ENCODE results near the gene REEP1.
A peak's percentile ranks its signal among the peaks of the same experiment; 100 is the strongest.

REEP1 gene

DNA sequence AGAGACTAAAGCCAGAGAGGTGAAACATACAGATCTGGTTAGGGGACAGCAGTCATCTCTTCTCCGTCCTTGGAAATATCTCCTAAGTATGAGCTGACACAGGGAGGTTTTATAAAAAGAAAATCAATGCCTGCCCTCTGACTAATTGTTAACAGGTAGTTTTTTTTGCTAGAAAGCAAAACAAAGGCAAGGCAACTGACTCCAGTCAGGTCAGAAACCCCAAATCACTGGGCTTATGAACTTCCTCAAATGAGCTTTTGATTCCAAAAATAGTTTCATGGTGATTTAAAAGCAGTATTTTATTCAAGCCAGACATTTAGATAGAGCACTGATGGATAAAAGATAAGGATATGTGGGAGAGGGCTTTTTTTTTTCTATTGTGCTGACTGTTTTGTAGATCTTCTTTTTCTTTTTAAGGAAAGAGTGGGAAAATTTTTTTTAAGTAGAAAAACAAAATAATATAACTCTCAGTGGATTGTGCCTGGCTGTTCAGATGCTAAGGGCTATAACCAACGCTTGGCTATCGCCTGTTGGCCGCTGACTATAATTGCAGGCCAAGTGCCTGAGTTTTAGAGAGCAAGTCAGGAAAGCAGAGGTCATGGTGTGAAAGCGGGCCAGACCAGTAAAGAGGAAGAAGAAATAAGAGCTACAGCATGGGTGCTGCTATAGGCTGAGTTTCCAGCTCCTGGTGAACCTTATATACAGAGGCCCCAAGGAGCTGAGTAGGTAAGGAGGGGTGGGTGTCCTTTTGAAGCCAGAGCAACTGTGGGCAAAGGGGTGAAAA, 93.3 kb downstream of the REEP1 start:
- H3F3A ChIP-seq (ENCODE audit: insufficient read depth, low read length) = no peaks in the 10 kb centered on the region
- no peaks in the 10 kb centered on the region for H3K4me1 ChIP-seq (ENCODE audit: insufficient read depth, low read length, severe bottlenecking)
- no peak overlapping the region for H3K4me3 ChIP-seq (ENCODE audit: low read depth, low read length, poor library complexity, severe bottlenecking)
- TF ChIP-seq, protein P1, sequence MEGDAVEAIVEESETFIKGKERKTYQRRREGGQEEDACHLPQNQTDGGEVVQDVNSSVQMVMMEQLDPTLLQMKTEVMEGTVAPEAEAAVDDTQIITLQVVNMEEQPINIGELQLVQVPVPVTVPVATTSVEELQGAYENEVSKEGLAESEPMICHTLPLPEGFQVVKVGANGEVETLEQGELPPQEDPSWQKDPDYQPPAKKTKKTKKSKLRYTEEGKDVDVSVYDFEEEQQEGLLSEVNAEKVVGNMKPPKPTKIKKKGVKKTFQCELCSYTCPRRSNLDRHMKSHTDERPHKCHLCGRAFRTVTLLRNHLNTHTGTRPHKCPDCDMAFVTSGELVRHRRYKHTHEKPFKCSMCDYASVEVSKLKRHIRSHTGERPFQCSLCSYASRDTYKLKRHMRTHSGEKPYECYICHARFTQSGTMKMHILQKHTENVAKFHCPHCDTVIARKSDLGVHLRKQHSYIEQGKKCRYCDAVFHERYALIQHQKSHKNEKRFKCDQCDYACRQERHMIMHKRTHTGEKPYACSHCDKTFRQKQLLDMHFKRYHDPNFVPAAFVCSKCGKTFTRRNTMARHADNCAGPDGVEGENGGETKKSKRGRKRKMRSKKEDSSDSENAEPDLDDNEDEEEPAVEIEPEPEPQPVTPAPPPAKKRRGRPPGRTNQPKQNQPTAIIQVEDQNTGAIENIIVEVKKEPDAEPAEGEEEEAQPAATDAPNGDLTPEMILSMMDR (IDR thresholded peaks at IDR 0.05; ENCODE audit: low read length) = peak; percentile 39
- TF ChIP-seq EZH2 (IDR thresholded peaks at IDR 0.05; ENCODE audit: borderline replicate concordance, low read length) = no peak
- no peaks in the 10 kb centered on the region for H3K79me2 ChIP-seq (ENCODE audit: insufficient read depth, low read length)
- H4K20me1 ChIP-seq (ENCODE audit: insufficient read depth, low read length) = no peaks in the 10 kb centered on the region
- H3K9ac ChIP-seq (ENCODE audit: low read length) = no peak overlapping the region
- H3K27ac ChIP-seq (ENCODE audit: low read depth, low read length, poor library complexity, severe bottlenecking) = no peak overlapping the region
- H3K27me3 ChIP-seq (ENCODE audit: insufficient read depth, low read length) = no peaks in the 10 kb centered on the region
- no peaks in the 10 kb centered on the region for H3K9me2 ChIP-seq (ENCODE audit: low read depth, low read length)
- no peak overlapping the region for H3K4me2 ChIP-seq (ENCODE audit: low read length)
- H2AFZ ChIP-seq (ENCODE audit: low read length) = no peak overlapping the region
- no peaks in the 10 kb centered on the region for H3K36me3 ChIP-seq (ENCODE audit: insufficient read depth, low read length)
- no peaks in the 10 kb centered on the region for H3K9me3 ChIP-seq (ENCODE audit: low read length)

DNA sequence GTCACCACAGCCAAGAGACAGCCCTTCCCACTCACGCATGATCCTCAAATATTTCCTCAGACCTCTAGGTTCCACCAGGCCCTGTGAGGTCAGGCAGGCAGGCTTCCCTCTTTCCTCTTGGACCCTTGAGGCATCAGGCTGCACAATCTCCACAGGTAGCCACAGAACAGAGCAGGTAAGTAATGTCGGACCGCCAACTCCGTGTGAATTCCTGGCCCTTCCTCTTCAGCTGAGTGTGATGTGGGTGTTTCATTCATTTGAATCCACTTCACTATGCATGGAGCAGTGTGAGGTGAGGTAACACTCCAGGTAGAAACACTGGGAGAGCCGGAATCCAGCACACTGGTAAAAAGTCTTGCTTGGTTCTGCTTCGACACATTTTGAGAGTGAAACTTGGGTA, 94.2 kb downstream of the REEP1 start:
- Histone ChIP-seq H4K20me1 (ENCODE audit: insufficient read depth, low read length) (no peaks in the 10 kb centered on the region), H3K27ac (ENCODE audit: low read depth, low read length, poor library complexity, severe bottlenecking) (no peak overlapping the region), H3K4me3 (ENCODE audit: low read depth, low read length, poor library complexity, severe bottlenecking) (no peak overlapping the region), H3K36me3 (ENCODE audit: insufficient read depth, low read length) (no peaks in the 10 kb centered on the region), H3K9me3 (ENCODE audit: low read length) (no peaks in the 10 kb centered on the region), H3K4me1 (ENCODE audit: insufficient read depth, low read length, severe bottlenecking) (peaks cover 5% of the 10 kb centered on the region), H3K4me2 (ENCODE audit: low read length) (no peak overlapping the region), H3K79me2 (ENCODE audit: insufficient read depth, low read length) (no peaks in the 10 kb centered on the region), H3K27me3 (ENCODE audit: insufficient read depth, low read length) (no peaks in the 10 kb centered on the region), H3F3A (ENCODE audit: insufficient read depth, low read length) (no peaks in the 10 kb centered on the region), H3K9me2 (ENCODE audit: low read depth, low read length) (no peaks in the 10 kb centered on the region), H3K9ac (ENCODE audit: low read length) (no peak overlapping the region), H2AFZ (ENCODE audit: low read length) (no peak overlapping the region)
- TF ChIP-seq EZH2 (IDR thresholded peaks at IDR 0.05; ENCODE audit: borderline replicate concordance, low read length) = no peak
- TF ChIP-seq, protein P1 (IDR thresholded peaks at IDR 0.05; ENCODE audit: low read length) = no peak

- no peak overlapping the region for H3K4me2 ChIP-seq (ENCODE audit: low read length)
- no peaks in the 10 kb centered on the region for H3K36me3 ChIP-seq (ENCODE audit: insufficient read depth, low read length)
- H3F3A ChIP-seq (ENCODE audit: insufficient read depth, low read length) = no peaks in the 10 kb centered on the region
- no peak overlapping the region for H3K9ac ChIP-seq (ENCODE audit: low read length)
- no peaks in the 10 kb centered on the region for H3K9me2 ChIP-seq (ENCODE audit: low read depth, low read length)
- no peaks in the 10 kb centered on the region for H3K27me3 ChIP-seq (ENCODE audit: insufficient read depth, low read length)
- H3K9me3 ChIP-seq (ENCODE audit: low read length) = no peaks in the 10 kb centered on the region
- no peaks in the 10 kb centered on the region for H3K79me2 ChIP-seq (ENCODE audit: insufficient read depth, low read length)
- H4K20me1 ChIP-seq (ENCODE audit: insufficient read depth, low read length) = no peaks in the 10 kb centered on the region
- H3K27ac ChIP-seq (ENCODE audit: low read depth, low read length, poor library complexity, severe bottlenecking) = no peak overlapping the region
- H3K4me1 ChIP-seq (ENCODE audit: insufficient read depth, low read length, severe bottlenecking) = peaks cover 11% of the 10 kb centered on the region
- no peak overlapping the region for H2AFZ ChIP-seq (ENCODE audit: low read length)
- TF ChIP-seq EZH2 (IDR thresholded peaks at IDR 0.05; ENCODE audit: borderline replicate concordance, low read length) = no peak
- TF ChIP-seq, protein P1 (IDR thresholded peaks at IDR 0.05; ENCODE audit: low read length) = no peak
- no peak overlapping the region for H3K4me3 ChIP-seq (ENCODE audit: low read depth, low read length, poor library complexity, severe bottlenecking)
Observed at GRCh38 chr2:86241611-86242010, 95.8 kb downstream of the REEP1 start.
